B cell (primary cell): ENCODE data around the gene NAGLU. TPM values are rescaled to one million over a fixed set of nuclear protein-coding genes. Genes with fewer than 3 reads are reported as not detected.

Experiments
- ATAC-seq: fragments of 200-7000 bp; cut with Tn5 transposase; one replicate; pipeline ENCODE4 v1.10.0; 2021; ENCODE audit warnings: low read depth, mild to moderate bottlenecking, moderate number of reproducible peaks, moderate library complexity
- CTCF ChIA-PET: fragments of 350-600 bp; sonication (Branson Sonifier 250); formaldehyde crosslinking; loops from one replicate; lab custom pipeline; 2021; ENCODE audit warnings: antibody characterized with exemption, inconsistent platforms; lab: Charles Lee
- POLR2A ChIA-PET: fragments of 350-600 bp; sonication (Branson Sonifier 250); formaldehyde crosslinking; loops from one replicate; lab custom pipeline; 2021; ENCODE audit warnings: antibody characterized with exemption; lab: Charles Lee
- DNase-seq: peaks from one replicate; pipeline ENCODE4 v3.0.0; 2013
- H2AFZ ChIP-seq: 2 replicates; pipeline ENCODE4 v1.6.1; 2012; ENCODE audit warnings: mild to moderate bottlenecking, low read depth, low read length; ENCODE audit not compliant: insufficient read depth, poor library complexity, severe bottlenecking
- H3K27ac ChIP-seq, 2 donors: 1 replicate in 1 of 2; 2 replicates in 1 of 2; pipeline ENCODE4 v1.5.1; 2012 to 2013; ENCODE audit warnings: low read length in 2 of 2, mild to moderate bottlenecking in 2 of 2, moderate library complexity in 1 of 2
- H3K27me3 ChIP-seq, 4 experiments: fragments of 200-600 bp in 1 of 4; sonication (generic) in 1 of 4; replicated peaks in 1 of 4; 1 replicate in 2 of 4; 2 replicates in 2 of 4; pipeline versions ENCODE4 v1.6.1 to v1.7.0; 2013 to 2016; ENCODE audit warnings: low read length in 3 of 4, mild to moderate bottlenecking in 2 of 4, mixed read lengths in 1 of 4, moderate library complexity in 1 of 4; ENCODE audit not compliant: insufficient read depth in 4 of 4, control insufficient read depth in 3 of 4; ENCODE audit errors: control extremely low read depth in 1 of 4
- H3K36me3 ChIP-seq, 2 experiments: replicated peaks in 1 of 2; 1 replicate in 1 of 2; 2 replicates in 1 of 2; pipeline versions ENCODE4 v1.6.1 to v1.7.1; 2013; ENCODE audit warnings: low read length in 1 of 2; ENCODE audit not compliant: insufficient read depth in 2 of 2, control insufficient read depth in 1 of 2; ENCODE audit errors: control extremely low read depth in 1 of 2, extremely low read depth in 1 of 2
- H3K4me1 ChIP-seq, 2 donors: fragments of 200-600 bp in 1 of 2; sonication (generic) in 1 of 2; 1 replicate in 1 of 2; 2 replicates in 1 of 2; pipeline versions ENCODE4 v1.5.1 to v1.6.1; 2013 to 2017; ENCODE audit warnings: low read length in 2 of 2; ENCODE audit not compliant: control insufficient read depth in 2 of 2, insufficient read depth in 2 of 2
- H3K4me2 ChIP-seq: replicated peaks from 2 replicates; pipeline ENCODE3; 2012; ENCODE audit warnings: mild to moderate bottlenecking, low read depth, low read length; ENCODE audit not compliant: poor library complexity, severe bottlenecking
- H3K4me3 ChIP-seq, 5 experiments: fragments of 200-600 bp in 1 of 5; sonication (generic) in 1 of 5; 1 replicate in 3 of 5; 2 replicates in 2 of 5; pipeline versions ENCODE4 v1.5.1 to v1.7.0; 2011 to 2016; ENCODE audit warnings: low read length in 4 of 5, mild to moderate bottlenecking in 4 of 5, low read depth in 2 of 5, control low read depth in 1 of 5, moderate library complexity in 1 of 5; ENCODE audit not compliant: insufficient read depth in 1 of 5; ENCODE audit errors: control extremely low read depth in 1 of 5, extremely low read depth in 1 of 5
- H3K79me2 ChIP-seq: fragments of 200-600 bp; sonication (generic); one replicate; pipeline ENCODE4 v1.6.0; 2016; ENCODE audit warnings: low read length; ENCODE audit not compliant: control insufficient read depth, insufficient read depth
- H3K9ac ChIP-seq: fragments of 200-600 bp; sonication (generic); 2 replicates; pipeline ENCODE4 v1.6.1; 2017; ENCODE audit warnings: mild to moderate bottlenecking, low read length, moderate library complexity
- H3K9me3 ChIP-seq, 3 donors: one replicate each; pipeline versions ENCODE4 v1.6.1 to v1.7.1; 2013; ENCODE audit warnings: low read length in 2 of 3; ENCODE audit not compliant: control insufficient read depth in 2 of 3, insufficient read depth in 1 of 3; ENCODE audit errors: control extremely low read depth in 1 of 3
- H4K20me1 ChIP-seq: 2 replicates; pipeline ENCODE4 v1.6.0; 2012; ENCODE audit warnings: mild to moderate bottlenecking, low read length; ENCODE audit not compliant: insufficient read depth, control insufficient read depth, poor library complexity, severe bottlenecking
- H3K27ac Mint-ChIP-seq: one replicate; pipeline ENCODE4 v1.8.0; 2021; ENCODE audit warnings: mixed read lengths
- H3K27me3 Mint-ChIP-seq: one replicate; pipeline ENCODE4 v1.8.0; 2021; ENCODE audit warnings: mixed read lengths
- H3K4me1 Mint-ChIP-seq: one replicate; pipeline ENCODE4 v1.8.0; 2021; ENCODE audit warnings: mixed read lengths
- H3K4me3 Mint-ChIP-seq: one replicate; pipeline ENCODE4 v1.8.0; 2021; ENCODE audit warnings: mixed read lengths
- H3K9me3 Mint-ChIP-seq: one replicate; pipeline ENCODE4 v1.8.0; 2022; ENCODE audit warnings: mixed read lengths; ENCODE audit not compliant: insufficient read depth
- EZH2 ChIP-seq: IDR thresholded peaks from 2 replicates; pipeline ENCODE4 v1.6.1; 2012; ENCODE audit warnings: borderline replicate concordance, low read depth, mild to moderate bottlenecking, moderate library complexity, low read length; ENCODE audit not compliant: insufficient read depth, poor library complexity, severe bottlenecking
- WGBS: methylation state at CpG from one replicate; pipeline ENCODE4 v1.1.5; 2013; ENCODE audit warnings: missing lambda C conversion rate; ENCODE audit not compliant: insufficient coverage; 5-methylcytosine and 5-hydroxymethylcytosine counted together
- intact Hi-C: fragments of 100-400 bp; cut with micrococcal nuclease; formaldehyde crosslinking; loops from one replicate; pipeline ENCODE4 v1.10.0; 2022
- polyA plus RNA-seq: library from polyadenylated mRNA; depleted of rRNA; stranded (reverse); fragments of >200 nt; gene quantifications from 2 replicates; pipeline ENCODE4 v1.2.3, GENCODE V29; 2012
- total RNA-seq, 2 donors: library from RNA; stranded (reverse); fragments of 120-200 nt in 1 of 2; gene quantifications; 1 replicate in 1 of 2; 2 replicates in 1 of 2; pipeline versions ENCODE4 v1.2.3 to v1.2.4, GENCODE V29; 2013 to 2022
- TF ChIP-seq, protein P1 (sequence below): fragments of 200-600 bp; IDR thresholded peaks from one replicate; pipeline ENCODE4 v1.8.0; 2022; ENCODE audit warnings: antibody characterized with exemption, mild to moderate bottlenecking

The NAGLU gene
- total and polyA plus RNA-seq, 2 donors (not counting 1 experiment from before 2014, with no cell fraction given) = 44.8 to 52.4 TPM

DNA sequence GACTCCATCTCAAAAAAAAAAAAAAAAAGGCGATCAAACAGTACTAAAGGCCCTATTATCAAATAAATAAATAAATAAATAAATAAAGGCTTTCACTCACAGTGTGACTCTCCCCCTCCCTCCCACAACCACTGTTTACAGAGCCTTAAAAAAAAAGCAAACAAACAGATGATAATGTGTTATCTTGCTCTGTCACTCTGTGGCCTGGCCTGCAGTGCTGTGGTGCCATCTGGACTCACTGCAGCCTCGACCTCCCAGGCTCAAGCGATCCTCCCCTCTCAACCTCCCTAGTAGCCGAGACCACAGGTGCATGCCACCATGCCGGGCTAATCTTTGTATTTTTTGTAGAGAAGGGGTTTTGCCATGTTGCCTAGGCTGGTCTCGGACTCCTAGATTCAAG lies 8.1 kb upstream of the NAGLU start:
- H3K9ac ChIP-seq = no peak overlapping the region
- 94% methylated on average over 2 of the region's 6 CpGs for WGBS
- H3K9me3 ChIP-seq = no peaks in the 10 kb centered on the region
- H3K79me2 ChIP-seq = no peaks in the 10 kb centered on the region
- no peak overlapping the region for H2AFZ ChIP-seq
- peaks cover 0 to 4% of the 10 kb centered on the region in 2 experiments for H3K36me3 ChIP-seq
- no peak overlapping the region for H3K27ac Mint-ChIP-seq
- no peak for DNase-seq
- ATAC-seq = no peak
- peaks cover 26% of the 10 kb centered on the region for H3K4me1 Mint-ChIP-seq
- H3K27me3 Mint-ChIP-seq = no peaks in the 10 kb centered on the region
- H3K4me2 ChIP-seq = no peak overlapping the region
- H3K4me1 ChIP-seq = peaks cover 24 to 37% of the 10 kb centered on the region in 2 donors
- no peaks in the 10 kb centered on the region for H3K9me3 Mint-ChIP-seq
- TF ChIP-seq, protein P1, sequence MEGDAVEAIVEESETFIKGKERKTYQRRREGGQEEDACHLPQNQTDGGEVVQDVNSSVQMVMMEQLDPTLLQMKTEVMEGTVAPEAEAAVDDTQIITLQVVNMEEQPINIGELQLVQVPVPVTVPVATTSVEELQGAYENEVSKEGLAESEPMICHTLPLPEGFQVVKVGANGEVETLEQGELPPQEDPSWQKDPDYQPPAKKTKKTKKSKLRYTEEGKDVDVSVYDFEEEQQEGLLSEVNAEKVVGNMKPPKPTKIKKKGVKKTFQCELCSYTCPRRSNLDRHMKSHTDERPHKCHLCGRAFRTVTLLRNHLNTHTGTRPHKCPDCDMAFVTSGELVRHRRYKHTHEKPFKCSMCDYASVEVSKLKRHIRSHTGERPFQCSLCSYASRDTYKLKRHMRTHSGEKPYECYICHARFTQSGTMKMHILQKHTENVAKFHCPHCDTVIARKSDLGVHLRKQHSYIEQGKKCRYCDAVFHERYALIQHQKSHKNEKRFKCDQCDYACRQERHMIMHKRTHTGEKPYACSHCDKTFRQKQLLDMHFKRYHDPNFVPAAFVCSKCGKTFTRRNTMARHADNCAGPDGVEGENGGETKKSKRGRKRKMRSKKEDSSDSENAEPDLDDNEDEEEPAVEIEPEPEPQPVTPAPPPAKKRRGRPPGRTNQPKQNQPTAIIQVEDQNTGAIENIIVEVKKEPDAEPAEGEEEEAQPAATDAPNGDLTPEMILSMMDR = no peak
- TF ChIP-seq EZH2 = no peak
- no peak overlapping the region for H3K4me3 ChIP-seq
- CTCF ChIA-PET = interaction anchor here (0.6 to 1.5 kb wide), 19 partner anchors 8 to 411 kb away, joined by 3 to 12 read pairs (median 4); partner anchors contain the start of gene NAGLU
- no peaks in the 10 kb centered on the region for H4K20me1 ChIP-seq
- no peak overlapping the region for H3K27ac ChIP-seq
- no peaks in the 10 kb centered on the region for H3K27me3 ChIP-seq
- no peak overlapping the region for H3K4me3 Mint-ChIP-seq
- intact Hi-C loops = loop anchor here (1.0 kb wide), 1 partner anchor 206 kb away; no protein-coding TSS in a partner anchor
- POLR2A ChIA-PET = no interaction called here

DNA sequence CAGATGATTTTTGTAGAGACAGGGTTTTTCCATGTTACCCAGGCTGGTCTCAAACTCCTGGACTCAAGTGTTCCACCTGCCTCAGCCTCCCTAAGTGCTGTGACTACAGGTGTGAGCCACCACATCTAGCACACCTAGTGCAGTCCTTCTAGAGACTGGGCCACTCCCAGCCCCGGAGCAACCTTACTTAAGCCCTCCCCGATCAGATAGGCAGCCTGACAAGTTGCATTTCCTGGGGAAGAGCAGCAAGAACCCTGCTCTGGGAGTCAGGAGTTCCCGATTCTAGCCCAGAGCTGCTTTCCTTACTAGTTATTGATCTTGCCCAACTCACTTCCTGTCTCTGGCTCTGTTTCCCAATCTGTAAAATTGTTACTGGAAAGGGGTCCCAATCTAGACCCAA lies 7.0 kb upstream of the NAGLU start:
- Mint-ChIP-seq H3K27ac (no peak overlapping the region), H3K9me3 (no peaks in the 10 kb centered on the region), H3K27me3 (no peaks in the 10 kb centered on the region), H3K4me1 (peaks cover 31% of the 10 kb centered on the region), H3K4me3 (no peak overlapping the region)
- CTCF ChIA-PET = interaction anchor here (0.7 to 1.9 kb wide), 4 partner anchors 8 to 101 kb away, joined by 3 to 11 read pairs (median 6); partner anchors contain the start of gene PSMC3IP
- Histone ChIP-seq H3K36me3 (no peaks in the 10 kb centered on the region), H3K27ac (no peak overlapping the region), H3K27me3 (no peaks in the 10 kb centered on the region), H2AFZ (no peak overlapping the region), H3K79me2 (no peaks in the 10 kb centered on the region), H3K4me3 (no peak overlapping the region), H3K9ac (no peak overlapping the region), H3K4me1 (peaks cover 24 to 37% of the 10 kb centered on the region in 2 donors), H4K20me1 (no peaks in the 10 kb centered on the region), H3K4me2 (no peak overlapping the region), H3K9me3 (no peaks in the 10 kb centered on the region)
- no peak for TF ChIP-seq EZH2
- TF ChIP-seq, protein P1 = no peak
- ATAC-seq = no peak
- no peak for DNase-seq
- 20% methylated on average over 2 of the region's 3 CpGs for WGBS
- POLR2A ChIA-PET = no interaction called here
- intact Hi-C loops = no loop called here
